GM20431 (cell line): ENCODE data around the gene LRP1.

Experiments
- in situ Hi-C: fragments of 300-500 bp; cut with MseI, MboI; formaldehyde crosslinking; loops from one replicate; pipeline ENCODE4 v1.15.0; 2020; ENCODE audit warnings: low sequenced_read_pairs; ENCODE audit not compliant: unreplicated experiment

The LRP1 gene

GRCh38 chr12:57131896-57132744, 3.8 kb downstream of the LRP1 start:
- in situ Hi-C loops = no loop called here

DNA sequence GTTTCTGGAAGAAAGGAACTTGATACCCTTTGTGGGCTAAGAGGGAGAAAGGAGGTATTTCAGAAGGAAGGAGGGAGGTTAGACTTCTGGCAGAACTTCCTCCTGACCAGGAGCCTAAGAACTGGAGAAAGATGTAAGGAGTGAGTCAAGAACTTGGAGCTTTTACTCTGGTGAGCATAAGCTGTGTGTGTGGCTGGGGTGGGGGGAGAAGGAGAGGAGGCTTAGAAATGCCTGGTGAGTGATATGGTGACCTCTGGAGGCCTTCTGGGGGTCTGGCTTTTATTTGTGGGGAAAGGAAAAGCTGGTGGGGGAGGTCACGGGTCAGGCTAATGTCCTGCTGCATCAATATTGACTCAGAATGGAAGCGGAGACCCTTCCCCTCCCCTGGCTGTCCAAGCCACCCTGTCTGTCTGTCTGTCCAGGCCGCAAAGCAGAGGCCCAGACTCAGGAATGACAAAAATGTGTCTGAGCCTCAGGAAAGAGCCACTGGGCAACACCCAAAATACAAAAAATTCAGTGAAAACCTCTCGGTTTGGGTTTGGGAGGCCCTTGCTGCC, 4.8 kb downstream of the LRP1 start:
- in situ Hi-C loops = no loop called here

DNA sequence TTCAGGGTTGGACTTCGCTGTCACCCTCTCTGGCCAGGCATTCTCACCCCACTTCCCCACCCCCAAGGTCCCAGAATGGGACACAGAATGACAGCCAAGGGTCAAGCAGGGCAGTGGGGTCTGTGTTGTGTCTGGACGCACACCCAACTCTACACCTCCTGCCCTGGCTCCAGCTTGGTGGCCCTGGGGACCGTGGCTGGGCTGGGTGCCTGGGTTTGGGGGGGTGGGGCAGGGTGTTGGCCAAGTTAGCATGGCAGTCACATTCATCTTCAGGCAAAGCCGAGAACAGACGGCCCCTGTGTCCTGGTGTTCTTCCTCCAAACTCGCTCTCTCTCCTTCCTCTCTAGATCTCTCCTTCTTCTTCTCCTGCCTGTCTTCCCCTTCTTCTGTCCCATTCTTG, 5.6 kb downstream of the LRP1 start:
- in situ Hi-C loops = no loop called here

DNA sequence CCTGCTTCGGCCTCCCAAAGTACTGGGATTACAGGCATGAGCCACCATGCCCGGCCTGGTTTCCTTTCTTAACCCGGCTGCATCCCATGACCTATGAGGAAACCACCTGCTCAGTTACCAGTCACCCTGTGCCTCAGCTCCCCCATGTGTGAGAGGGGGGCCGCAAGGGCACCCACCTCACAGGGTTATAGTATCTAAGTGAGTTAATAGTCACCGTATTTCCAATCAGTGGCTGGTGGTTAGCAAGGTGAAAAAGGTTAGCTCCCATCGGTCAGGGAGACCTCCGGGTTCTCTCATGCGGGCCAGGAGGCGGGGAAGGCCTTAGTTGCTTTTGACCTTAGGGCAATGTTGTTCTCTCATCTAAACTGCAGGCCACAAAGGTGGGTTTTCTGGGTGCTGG, 6.7 kb downstream of the LRP1 start:
- in situ Hi-C loops = no loop called here

- in situ Hi-C loops = no loop called here
Measured at GRCh38 chr12:57135527-57136326, 7.4 kb downstream of the LRP1 start.

DNA sequence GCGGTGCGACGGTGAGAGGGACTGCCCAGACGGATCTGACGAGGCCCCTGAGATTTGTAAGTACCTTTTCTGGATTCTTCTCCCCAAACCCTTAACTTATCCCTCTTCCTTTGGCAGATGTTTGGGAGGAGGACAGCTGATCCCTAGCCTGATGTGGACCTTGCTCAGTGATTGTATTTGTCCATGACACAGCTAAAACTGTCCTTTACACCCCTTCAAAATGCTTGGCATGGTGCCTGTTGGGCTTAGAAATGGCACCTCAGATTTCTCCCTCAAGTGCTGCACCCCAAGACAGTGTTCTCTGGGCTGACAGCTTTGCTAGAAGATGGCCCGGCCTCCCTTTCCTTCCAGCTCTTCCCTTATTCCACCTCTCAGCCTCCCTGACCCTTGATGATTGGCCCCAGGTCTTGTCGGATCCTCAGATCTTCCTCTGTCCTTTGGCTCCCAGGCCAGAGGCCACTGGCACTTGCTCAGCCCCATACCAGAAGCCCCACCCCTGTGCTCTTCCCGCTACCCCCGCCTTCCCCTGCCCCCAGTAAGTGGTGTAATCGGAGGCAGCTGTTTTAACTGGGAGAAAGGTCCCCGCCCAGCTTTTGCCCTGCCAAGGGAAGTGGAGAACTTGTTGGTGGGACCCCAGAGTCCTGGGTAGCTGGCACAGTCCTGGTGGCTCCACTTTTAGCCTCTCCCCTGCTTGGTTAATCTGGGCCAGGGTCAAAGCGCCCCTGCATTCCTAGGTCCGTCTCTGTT, 10.4 kb downstream of the LRP1 start:
- in situ Hi-C loops = no loop called here

DNA sequence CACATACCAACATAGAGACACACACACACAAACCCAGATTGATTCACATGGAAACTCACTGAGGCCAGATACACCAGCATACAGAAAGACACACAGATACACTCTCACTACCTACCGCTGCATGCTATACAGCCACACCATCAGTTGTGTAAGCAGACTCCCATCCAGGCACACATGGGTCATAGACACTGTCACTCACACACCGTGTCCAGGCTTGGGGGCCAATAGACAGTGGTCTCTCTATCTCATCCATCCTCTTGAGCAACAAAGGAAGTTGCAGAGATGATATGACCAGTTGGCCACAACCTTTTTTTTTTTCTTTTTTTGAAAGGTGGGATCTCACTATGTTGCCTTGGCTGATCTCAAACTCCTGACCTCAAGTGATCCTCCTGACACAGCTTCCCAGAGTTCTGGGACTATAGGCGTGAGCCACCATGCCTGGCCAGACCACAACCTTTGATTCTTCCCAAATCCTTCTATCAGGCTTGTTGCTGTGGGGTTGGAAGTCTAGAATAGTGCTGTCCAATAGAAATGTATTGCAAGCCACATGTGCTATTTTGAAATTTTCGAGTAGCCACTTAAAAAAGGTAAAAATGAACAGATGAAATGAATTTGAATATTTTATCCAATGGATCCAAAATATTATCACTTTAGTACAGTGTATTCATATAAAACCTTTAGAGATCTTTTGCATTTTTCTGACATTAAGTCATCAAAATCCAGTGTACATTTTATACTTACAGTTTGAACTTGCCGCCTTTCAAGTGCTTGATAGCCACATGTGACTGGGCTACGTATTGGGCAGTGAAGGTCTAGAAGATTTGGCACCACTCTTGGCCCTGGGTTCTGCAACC, 11.7 kb downstream of the LRP1 start:
- in situ Hi-C loops = no loop called here

DNA sequence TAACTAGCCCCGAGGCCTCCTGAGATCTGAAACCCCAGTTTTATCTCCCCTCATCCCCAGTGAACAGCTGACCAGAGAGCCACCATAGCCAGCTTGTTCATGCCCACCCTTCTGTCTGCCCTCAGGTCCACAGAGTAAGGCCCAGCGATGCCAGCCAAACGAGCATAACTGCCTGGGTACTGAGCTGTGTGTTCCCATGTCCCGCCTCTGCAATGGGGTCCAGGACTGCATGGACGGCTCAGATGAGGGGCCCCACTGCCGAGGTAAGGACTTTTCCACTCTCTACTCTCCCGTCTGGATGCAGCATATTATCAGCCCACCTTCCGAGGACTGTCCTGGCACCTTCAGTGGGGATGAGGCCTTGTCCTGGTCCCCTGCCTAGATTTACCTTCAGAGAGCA, 13.0 kb downstream of the LRP1 start:
- in situ Hi-C loops = no loop called here

DNA sequence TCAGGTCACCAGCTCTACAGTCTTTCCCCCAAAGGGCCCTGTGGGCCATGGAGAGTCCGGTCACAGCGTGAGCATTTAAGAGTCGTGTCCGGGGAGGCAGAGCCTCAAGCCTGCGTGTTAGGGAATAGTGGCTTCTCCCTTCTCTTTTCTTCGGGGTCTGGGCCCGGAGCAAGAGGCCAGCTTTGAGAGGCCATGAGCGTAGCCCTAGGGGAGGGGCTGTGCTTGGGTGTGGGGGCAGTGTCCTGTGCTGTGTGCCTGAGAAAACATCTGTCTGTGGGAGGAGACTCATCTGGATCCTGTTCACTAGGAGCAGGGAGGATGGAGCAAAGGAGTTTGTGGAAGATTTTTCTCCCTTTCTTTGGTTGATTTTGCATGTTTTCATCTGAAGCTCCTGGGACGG, 13.8 kb downstream of the LRP1 start:
- in situ Hi-C loops = no loop called here

GRCh38 chr12:57142727-57143126, 14.4 kb downstream of the LRP1 start:
- in situ Hi-C loops = no loop called here

DNA sequence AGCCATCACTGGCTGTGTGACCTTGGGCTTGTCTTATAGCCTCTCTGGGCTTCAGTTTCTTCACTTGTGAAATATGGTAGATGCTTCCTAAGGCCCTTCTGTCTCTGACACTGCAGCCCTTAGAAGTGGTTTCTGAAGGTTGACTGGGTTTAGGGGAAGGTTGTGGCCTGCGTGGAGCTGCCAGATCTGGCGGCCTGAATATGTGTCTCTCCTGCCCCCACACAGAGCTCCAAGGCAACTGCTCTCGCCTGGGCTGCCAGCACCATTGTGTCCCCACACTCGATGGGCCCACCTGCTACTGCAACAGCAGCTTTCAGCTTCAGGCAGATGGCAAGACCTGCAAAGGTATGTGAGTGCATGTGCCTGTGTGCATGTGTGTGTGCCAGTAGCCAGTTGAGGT, 15.2 kb downstream of the LRP1 start:
- in situ Hi-C loops = no loop called here

GRCh38 chr12:57145460-57146059, 17.3 kb downstream of the LRP1 start:
- in situ Hi-C loops = no loop called here

GRCh38 chr12:57146092-57146491, 17.8 kb downstream of the LRP1 start:
- in situ Hi-C loops = no loop called here

- in situ Hi-C loops = no loop called here
Measured at GRCh38 chr12:57146961-57147944, 19.0 kb downstream of the LRP1 start, which contains the start of gene LRP1-AS. Gene LRP1-AS (minus strand): TSS chr12:57147619.

- in situ Hi-C loops = no loop called here
Measured at GRCh38 chr12:57148469-57149244, 20.4 kb downstream of the LRP1 start.

DNA sequence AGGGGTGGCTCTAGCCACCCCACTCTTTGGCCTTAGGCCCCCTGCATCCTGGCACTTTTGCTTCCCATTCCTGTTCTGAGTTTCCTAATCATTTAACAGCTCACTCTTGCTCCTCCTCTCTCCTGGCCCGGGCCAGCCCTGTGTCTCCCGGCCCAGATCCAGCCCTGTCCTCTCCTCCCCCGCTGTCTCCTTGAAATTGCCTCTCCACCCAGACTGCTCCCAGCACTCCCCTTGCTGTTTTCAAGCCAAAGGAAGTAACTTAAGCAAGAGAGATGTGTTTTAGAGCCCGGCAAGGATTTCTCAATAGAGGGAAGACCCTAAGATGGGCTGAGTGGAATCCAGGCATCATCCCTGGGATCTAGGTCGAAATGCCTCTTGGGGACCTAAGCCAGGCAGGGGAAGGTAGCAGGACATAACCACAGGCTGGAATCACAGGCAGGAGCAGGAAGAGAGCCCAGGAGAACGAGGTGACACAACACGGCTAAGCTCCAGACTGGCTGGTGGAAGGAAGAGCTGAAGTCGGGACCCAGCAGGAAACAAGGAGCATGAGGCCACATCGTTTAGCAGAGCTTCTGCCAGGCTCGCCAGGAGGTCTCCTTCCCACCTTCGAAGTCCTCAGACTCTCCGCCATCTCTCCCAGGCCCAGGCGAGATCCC, 21.1 kb downstream of the LRP1 start:
- in situ Hi-C loops = no loop called here
